ENCODE data around the gene KRTAP2-1.
"Not testable (repeated sequence)": the region's sequence is repeated elsewhere in the genome, so short reads cannot be mapped to it uniquely, and the experiment has no call there.

The KRTAP2-1 gene

GRCh38 chr17:41046735-41047465 lies at the start of gene KRTAP2-1:
Gene KRTAP2-1, minus strand, starts transcription at chr17:41047316. Its CDS starts 49 bp downstream, at chr17:41047267.
- not testable (repeated sequence) for DNase-seq

GRCh38 chr17:41096055-41096454 lies 48.9 kb upstream of the KRTAP2-1 start:
- no peak for DNase-seq

GRCh38 chr17:41088760-41089352 lies 41.7 kb upstream of the KRTAP2-1 start:
- DNase-seq: not testable (repeated sequence)

- not testable (repeated sequence) for DNase-seq
Measured at GRCh38 chr17:41084100-41084856, 37.2 kb upstream of the KRTAP2-1 start, which contains the start of gene KRTAP4-7. Gene KRTAP4-7, plus strand, starts transcription at chr17:41084150. Its CDS starts 57 bp downstream, at chr17:41084207.

GRCh38 chr17:41083427-41083826 lies 36.3 kb upstream of the KRTAP2-1 start:
- DNase-seq: not testable (repeated sequence)

GRCh38 chr17:41082626-41083025 lies 35.5 kb upstream of the KRTAP2-1 start:
- DNase-seq: no peak

- no peak for DNase-seq
Measured at GRCh38 chr17:41076788-41077187, 29.7 kb upstream of the KRTAP2-1 start.

- DNase-seq: no peak
Measured at GRCh38 chr17:41073676-41074075, 26.6 kb upstream of the KRTAP2-1 start.

- no peak for DNase-seq
Measured at GRCh38 chr17:41071606-41072360, 24.7 kb upstream of the KRTAP2-1 start.

- DNase-seq: no peak
Measured at GRCh38 chr17:41069031-41069430, 21.9 kb upstream of the KRTAP2-1 start.

- no peak for DNase-seq
Measured at GRCh38 chr17:41067281-41067680, 20.2 kb upstream of the KRTAP2-1 start.

- DNase-seq: no peak
Measured at GRCh38 chr17:41065829-41066624, 18.9 kb upstream of the KRTAP2-1 start, which contains the start of gene KRTAP2-4. Gene KRTAP2-4, minus strand, starts transcription at chr17:41065879. Its CDS starts 34 bp downstream, at chr17:41065845.

- not testable (repeated sequence) for DNase-seq
Measured at GRCh38 chr17:41065016-41065689, 18.0 kb upstream of the KRTAP2-1 start.

GRCh38 chr17:41064301-41064700 lies 17.2 kb upstream of the KRTAP2-1 start:
- no peak for DNase-seq

- no peak for DNase-seq
Measured at GRCh38 chr17:41063449-41063848, 16.3 kb upstream of the KRTAP2-1 start.

- no peak for DNase-seq
Measured at GRCh38 chr17:41061964-41062363, 14.8 kb upstream of the KRTAP2-1 start.

GRCh38 chr17:41060052-41060604 lies 13.0 kb upstream of the KRTAP2-1 start, which contains the start of gene KRTAP2-3:
Gene KRTAP2-3, minus strand, starts transcription at chr17:41060114. Its CDS starts 64 bp downstream, at chr17:41060050.
- DNase-seq: no peak

- not testable (repeated sequence) for DNase-seq
Measured at GRCh38 chr17:41059276-41060051, 12.3 kb upstream of the KRTAP2-1 start.

GRCh38 chr17:41058741-41059140 lies 11.6 kb upstream of the KRTAP2-1 start:
- DNase-seq: no peak

- no peak for DNase-seq
Measured at GRCh38 chr17:41057547-41057946, 10.4 kb upstream of the KRTAP2-1 start.
